Suprapubic skin (tissue), 4 donors: ENCODE data around the gene DNAI4. TPM values are rescaled to one million over a fixed set of nuclear protein-coding genes. Genes with fewer than 3 reads are reported as not detected.

ENCODE experiments used
- DNase-seq, 2 donors: peaks; one replicate each; pipeline ENCODE4 v3.0.0-alpha.2; 2019; ENCODE audit warnings: low spot score in 2 of 2
- H3K27ac ChIP-seq: fragments of 200-600 bp; sonication (generic); one replicate; pipeline ENCODE4 v1.5.1; 2019
- H3K27me3 ChIP-seq: fragments of 200-600 bp; sonication (generic); one replicate; pipeline ENCODE4 v1.5.1; 2019
- H3K36me3 ChIP-seq: fragments of 200-600 bp; sonication (generic); one replicate; pipeline ENCODE4 v1.5.1; 2019
- H3K4me1 ChIP-seq: fragments of 200-600 bp; sonication (generic); one replicate; pipeline ENCODE4 v1.5.1; 2019
- H3K4me3 ChIP-seq: fragments of 200-600 bp; sonication (generic); one replicate; pipeline ENCODE4 v1.5.1; 2019; ENCODE audit warnings: mild to moderate bottlenecking
- H3K9me3 ChIP-seq: fragments of 200-600 bp; sonication (generic); one replicate; pipeline ENCODE4 v1.5.1; 2019
- CTCF ChIP-seq, 2 donors: fragments of 200-600 bp in 1 of 2; fragments of 450-650 bp in 1 of 2; sonication (generic) in 1 of 2; IDR thresholded peaks; one replicate each; pipeline ENCODE4 v1.5.1; 2016 to 2019; ENCODE audit warnings: antibody characterized with exemption in 2 of 2, mild to moderate bottlenecking in 1 of 2, moderate library complexity in 1 of 2
- EP300 ChIP-seq: sonication (generic); formaldehyde crosslinking; IDR thresholded peaks from one replicate; pipeline ENCODE4 v1.6.1; 2017; ENCODE audit warnings: antibody characterized with exemption
- POLR2A ChIP-seq, 2 donors: fragments of 450-650 bp; IDR thresholded peaks; one replicate each; pipeline ENCODE4 v1.6.1; 2017; ENCODE audit warnings: antibody characterized with exemption in 2 of 2, mild to moderate bottlenecking in 2 of 2, moderate library complexity in 2 of 2
- POLR2AphosphoS5 ChIP-seq, 3 donors: sonication (generic); formaldehyde crosslinking; IDR thresholded peaks; one replicate each; pipeline ENCODE4 v1.6.1; 2017; ENCODE audit warnings: antibody characterized with exemption in 3 of 3
- WGBS: methylation state at CpG from one replicate; pipeline ENCODE4 v1.1.5; 2018; 5-methylcytosine and 5-hydroxymethylcytosine counted together
- total RNA-seq, 4 donors: library from RNA; depleted of rRNA; stranded (reverse); fragments of >200 nt; gene quantifications; one replicate each; pipeline ENCODE4 v1.1.0, GENCODE V29; 2016

The DNAI4 gene
- total RNA-seq, 4 donors from 2014 or later, result 1.5 to 3.7 (median 3.3) TPM

GRCh38 chr1:66778969-66779368, 145.7 kb downstream of the DNAI4 start:
- no peak overlapping the region for H3K4me3 ChIP-seq
- WGBS, result 64% methylated on average over 4 of the region's 4 CpGs

GRCh38 chr1:66778266-66778665, 146.4 kb downstream of the DNAI4 start:
- no peak for DNase-seq
- Histone ChIP-seq H3K27ac (no peak overlapping the region), H3K36me3 (no peaks in the 10 kb centered on the region), H3K27me3 (no peaks in the 10 kb centered on the region), H3K4me3 (no peak overlapping the region), H3K4me1 (peaks cover 4% of the 10 kb centered on the region), H3K9me3 (no peaks in the 10 kb centered on the region)
- TF ChIP-seq EP300, result no peak
- no peak for TF ChIP-seq POLR2A (IDR thresholded peaks at IDR 0.05)
- TF ChIP-seq CTCF (IDR thresholded peaks at IDR 0.05), result no peak
- TF ChIP-seq POLR2AphosphoS5 (IDR thresholded peaks at IDR 0.05), result no peak
- WGBS, result 68% methylated on average over 4 of the region's 4 CpGs

More at GRCh38 chr1:66778969-66779368, 145.7 kb downstream of the DNAI4 start:
- Histone ChIP-seq H3K27ac (no peak overlapping the region), H3K27me3 (no peaks in the 10 kb centered on the region), H3K36me3 (no peaks in the 10 kb centered on the region), H3K9me3 (no peaks in the 10 kb centered on the region), H3K4me1 (peaks cover 4% of the 10 kb centered on the region)
- TF ChIP-seq EP300 (no peak), CTCF (IDR thresholded peaks at IDR 0.05) (no peak), POLR2A (IDR thresholded peaks at IDR 0.05) (no peak)
- DNase-seq, result no peak

- H3K36me3 ChIP-seq, result no peaks in the 10 kb centered on the region
- peaks cover 4% of the 10 kb centered on the region for H3K4me1 ChIP-seq
- TF ChIP-seq CTCF (IDR thresholded peaks at IDR 0.05), result no peak
- TF ChIP-seq POLR2A (IDR thresholded peaks at IDR 0.05), result no peak
- no peak for TF ChIP-seq POLR2AphosphoS5 (IDR thresholded peaks at IDR 0.05)
- TF ChIP-seq EP300, result no peak
- H3K4me3 ChIP-seq, result no peak overlapping the region
- no peak for DNase-seq
- H3K27ac ChIP-seq, result no peak overlapping the region
- no peaks in the 10 kb centered on the region for H3K27me3 ChIP-seq
- H3K9me3 ChIP-seq, result no peaks in the 10 kb centered on the region
- WGBS, result 62% methylated on average over 3 of the region's 3 CpGs
Observed at GRCh38 chr1:66777831-66778230, 146.8 kb downstream of the DNAI4 start.

GRCh38 chr1:66775646-66776045, 149.0 kb downstream of the DNAI4 start:
- no peaks in the 10 kb centered on the region for H3K36me3 ChIP-seq
- DNase-seq, result no peak
- H3K4me1 ChIP-seq, result peaks cover 4% of the 10 kb centered on the region
- H3K9me3 ChIP-seq, result no peaks in the 10 kb centered on the region
- 84% methylated on average over 3 of the region's 3 CpGs for WGBS
- no peaks in the 10 kb centered on the region for H3K27me3 ChIP-seq
- TF ChIP-seq EP300 (no peak), POLR2A (IDR thresholded peaks at IDR 0.05) (no peak), CTCF (IDR thresholded peaks at IDR 0.05) (no peak), POLR2AphosphoS5 (IDR thresholded peaks at IDR 0.05) (no peak)
- no peak overlapping the region for H3K4me3 ChIP-seq
- H3K27ac ChIP-seq, result no peak overlapping the region

GRCh38 chr1:66774438-66774837, 150.2 kb downstream of the DNAI4 start:
- H3K4me1 ChIP-seq, result peaks cover 4% of the 10 kb centered on the region
- no peak for DNase-seq
- WGBS, result 90% methylated on average over 2 of the region's 2 CpGs
- no peak overlapping the region for H3K4me3 ChIP-seq
- H3K9me3 ChIP-seq, result no peaks in the 10 kb centered on the region
- no peak overlapping the region for H3K27ac ChIP-seq
- no peaks in the 10 kb centered on the region for H3K27me3 ChIP-seq
- TF ChIP-seq EP300, result no peak
- TF ChIP-seq POLR2A (IDR thresholded peaks at IDR 0.05), result no peak
- TF ChIP-seq CTCF (IDR thresholded peaks at IDR 0.05), result no peak
- TF ChIP-seq POLR2AphosphoS5 (IDR thresholded peaks at IDR 0.05), result no peak
- H3K36me3 ChIP-seq, result no peaks in the 10 kb centered on the region
